Hepatocyte (in vitro differentiated cells): Measurements from ENCODE around the gene FILIP1L.

Source experiments
- CTCF ChIP-seq: fragments of 200-600 bp; sonication (generic); IDR thresholded peaks from 2 replicates; pipeline ENCODE4 v1.5.1; 2016; ENCODE audit warnings: antibody characterized with exemption, mild to moderate bottlenecking; ENCODE audit not compliant: poor library complexity
- EZH2 ChIP-seq: fragments of 200-600 bp; sonication (generic); IDR thresholded peaks from 2 replicates; pipeline ENCODE4 v1.6.1; 2016; ENCODE audit warnings: antibody characterized with exemption, mild to moderate bottlenecking, borderline replicate concordance
- EZH2phosphoT487 ChIP-seq: fragments of 200-600 bp; sonication (generic); IDR thresholded peaks from one replicate; pipeline ENCODE4 v1.6.1; 2018; ENCODE audit warnings: antibody characterized with exemption, mild to moderate bottlenecking, low read depth, moderate library complexity; ENCODE audit not compliant: unreplicated experiment, severe bottlenecking

DNA sequence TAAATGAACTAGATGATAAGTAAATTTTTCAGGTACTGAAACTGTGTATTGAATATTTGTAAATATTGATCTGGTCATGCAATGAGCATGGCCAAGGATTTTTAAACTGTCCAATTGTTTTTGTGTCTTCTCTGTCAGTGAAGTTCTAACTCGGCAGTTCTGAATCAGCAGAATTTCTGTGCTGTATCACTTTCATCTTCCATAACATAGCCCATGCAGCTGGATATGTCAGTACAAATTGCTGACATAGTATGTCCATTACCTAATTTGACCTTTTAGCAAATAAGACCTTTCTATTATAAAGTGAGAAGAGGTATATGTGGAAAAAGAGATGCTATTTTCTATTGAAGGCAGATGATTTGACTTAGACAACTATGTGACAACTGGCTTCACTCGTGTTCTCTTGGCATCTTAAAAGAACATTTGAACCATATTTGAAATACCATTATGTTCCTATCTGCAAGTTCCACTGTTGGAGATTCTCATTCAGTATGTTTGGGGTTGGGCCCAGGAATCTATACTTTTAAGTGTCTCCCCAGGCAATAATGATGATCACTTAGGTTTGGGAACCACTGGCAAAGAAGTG is 206.2 kb downstream of the FILIP1L start:
- TF ChIP-seq CTCF = no peak
- TF ChIP-seq EZH2 = no peak
- no peak for TF ChIP-seq EZH2phosphoT487
